AG08396 (cell line): ENCODE measurements around the gene ZEB1.
"Not testable (repeated sequence)": the region's sequence is repeated elsewhere in the genome, so short reads cannot be mapped to it uniquely, and the experiment has no call there.

Experiments
- DNase-seq: peaks from one replicate; pipeline ENCODE4 v3.0.0; 2012; ENCODE audit warnings: low spot score, mixed read lengths

Gene ZEB1

GRCh38 chr10:31508234-31508633 is 189.2 kb downstream of the ZEB1 start:
- DNase-seq, result no peak

GRCh38 chr10:31508882-31509281 is 189.9 kb downstream of the ZEB1 start:
- peak; percentile 12 for DNase-seq

- DNase-seq, result no peak
These were observed 191.0 kb downstream of the ZEB1 start for GRCh38 chr10:31509989-31510388.

- DNase-seq, result no peak
These were observed 196.1 kb downstream of the ZEB1 start for GRCh38 chr10:31515116-31515515.

- DNase-seq, result no peak
These were observed 196.9 kb downstream of the ZEB1 start for GRCh38 chr10:31515819-31516402.

- no peak for DNase-seq
These were observed 202.2 kb downstream of the ZEB1 start for GRCh38 chr10:31520986-31521831.

GRCh38 chr10:31522820-31523219 is 203.8 kb downstream of the ZEB1 start:
- no peak for DNase-seq

- DNase-seq, result no peak
These were observed 205.4 kb downstream of the ZEB1 start for GRCh38 chr10:31524460-31524859.

- DNase-seq, result no peak
These were observed 207.2 kb downstream of the ZEB1 start for GRCh38 chr10:31526178-31526577.

- no peak for DNase-seq
These were observed 207.7 kb downstream of the ZEB1 start for GRCh38 chr10:31526681-31527080.

GRCh38 chr10:31528831-31529230 is 209.8 kb downstream of the ZEB1 start:
- DNase-seq, result no peak

GRCh38 chr10:31536302-31536701 is 217.3 kb downstream of the ZEB1 start:
- peak; percentile 11 for DNase-seq

GRCh38 chr10:31549896-31550295 is 230.9 kb downstream of the ZEB1 start:
- DNase-seq, result no peak

GRCh38 chr10:31554556-31554955 is 235.5 kb downstream of the ZEB1 start:
- DNase-seq, result peak; percentile 17

- no peak for DNase-seq
These were observed 238.8 kb downstream of the ZEB1 start for GRCh38 chr10:31557854-31558253.

- not testable (repeated sequence) for DNase-seq
These were observed 249.3 kb downstream of the ZEB1 start for GRCh38 chr10:31568252-31568861.

- no peak for DNase-seq
These were observed 255.6 kb downstream of the ZEB1 start for GRCh38 chr10:31574577-31574976.

- no peak for DNase-seq
These were observed 259.3 kb downstream of the ZEB1 start for GRCh38 chr10:31578181-31578852.

- no peak for DNase-seq
These were observed 259.9 kb downstream of the ZEB1 start for GRCh38 chr10:31578951-31579350.
